SU-DHL-6 (cell line): ENCODE results near the gene RNF113B.

Experiments
- H2AFZ ChIP-seq: fragments of 200-600 bp; sonication (generic); 2 replicates; pipeline ENCODE4 v1.6.1; 2014; ENCODE audit warnings: low read depth, mild to moderate bottlenecking, moderate library complexity, mixed read lengths, antibody characterized with exemption, low read length; ENCODE audit not compliant: severe bottlenecking
- H3F3A ChIP-seq: fragments of 200-600 bp; shearing (Covaris generic); 2 replicates; pipeline ENCODE4 v1.6.0; 2016; ENCODE audit warnings: antibody characterized with exemption, mild to moderate bottlenecking; ENCODE audit not compliant: insufficient read depth
- H3K27ac ChIP-seq: fragments of 200-600 bp; sonication (generic); 2 replicates; pipeline ENCODE4 v1.5.1; 2016; ENCODE audit warnings: low read depth, mild to moderate bottlenecking, low read length, moderate library complexity, mixed read lengths
- H3K27me3 ChIP-seq: fragments of 200-600 bp; sonication (generic), shearing (Covaris generic); 2 replicates; pipeline ENCODE4 v1.6.0; 2014; ENCODE audit warnings: mild to moderate bottlenecking, low read length
- H3K36me3 ChIP-seq: fragments of 200-600 bp; sonication (generic); 2 replicates; pipeline ENCODE4 v1.6.1; 2014; ENCODE audit warnings: mild to moderate bottlenecking, low read length, mixed read lengths
- H3K4me2 ChIP-seq: fragments of 300-600, 200-600 bp; shearing (Covaris generic), sonication (generic); 2 replicates; pipeline ENCODE4 v1.6.0; 2014; ENCODE audit warnings: low read length, low read depth, mild to moderate bottlenecking; ENCODE audit not compliant: poor library complexity, severe bottlenecking
- H3K4me3 ChIP-seq: fragments of 200-600 bp; sonication (generic); 2 replicates; pipeline ENCODE4 v1.5.1; 2014; ENCODE audit warnings: antibody characterized with exemption, low read length, mild to moderate bottlenecking, mixed read lengths; ENCODE audit not compliant: insufficient read depth, poor library complexity, severe bottlenecking
- H3K79me2 ChIP-seq: fragments of 200-600 bp; sonication (generic); 2 replicates; pipeline ENCODE4 v1.6.1; 2014; ENCODE audit warnings: mild to moderate bottlenecking, low read length, moderate library complexity; ENCODE audit not compliant: insufficient read depth
- H3K9ac ChIP-seq: fragments of 200-600 bp; sonication (generic); 2 replicates; pipeline ENCODE4 v1.7.0; 2014; ENCODE audit warnings: mild to moderate bottlenecking, low read length
- H3K9me2 ChIP-seq: fragments of 200-600 bp; sonication (generic); replicated peaks from 2 replicates; pipeline ENCODE4 v1.6.1; 2014; ENCODE audit warnings: low read length; ENCODE audit not compliant: insufficient read depth
- H3K9me3 ChIP-seq: fragments of 200-600 bp; sonication (generic); 2 replicates; pipeline ENCODE4 v1.6.1; 2014; ENCODE audit warnings: low read length, mixed read lengths; ENCODE audit not compliant: insufficient read depth
- H4K20me1 ChIP-seq: fragments of 200-600 bp; sonication (generic); 2 replicates; pipeline ENCODE4 v1.6.1; 2014; ENCODE audit warnings: low read depth, mild to moderate bottlenecking, antibody characterized with exemption, low read length, moderate library complexity, mixed read lengths
- CTCF ChIP-seq: fragments of 200-600 bp; sonication (generic); IDR thresholded peaks from one replicate; pipeline ENCODE4 v1.5.1; 2017; ENCODE audit warnings: antibody characterized with exemption, mild to moderate bottlenecking, low read length, moderate library complexity; ENCODE audit not compliant: insufficient read depth, poor library complexity, severe bottlenecking
- EZH2phosphoT487 ChIP-seq: fragments of 200-600 bp; sonication (generic), shearing (Covaris generic); conservative IDR thresholded peaks from 2 replicates; pipeline ENCODE4 v1.6.1; 2018; ENCODE audit warnings: mild to moderate bottlenecking, antibody characterized with exemption, low read length, moderate library complexity, mixed read lengths

RNF113B gene

GRCh38 chr13:98133946-98134345 lies 43.1 kb downstream of the RNF113B start:
- Histone ChIP-seq H2AFZ (no peak overlapping the region), H3K9me2 (no peaks in the 10 kb centered on the region), H3K4me2 (no peak overlapping the region), H3K36me3 (no peaks in the 10 kb centered on the region), H3K27me3 (no peaks in the 10 kb centered on the region), H3K4me3 (no peak overlapping the region), H3K9me3 (no peaks in the 10 kb centered on the region), H3K9ac (no peak overlapping the region), H3K79me2 (no peaks in the 10 kb centered on the region), H3K27ac (no peak overlapping the region), H3F3A (no peaks in the 10 kb centered on the region), H4K20me1 (no peaks in the 10 kb centered on the region)
- TF ChIP-seq CTCF: no peak
- TF ChIP-seq EZH2phosphoT487: no peak

DNA sequence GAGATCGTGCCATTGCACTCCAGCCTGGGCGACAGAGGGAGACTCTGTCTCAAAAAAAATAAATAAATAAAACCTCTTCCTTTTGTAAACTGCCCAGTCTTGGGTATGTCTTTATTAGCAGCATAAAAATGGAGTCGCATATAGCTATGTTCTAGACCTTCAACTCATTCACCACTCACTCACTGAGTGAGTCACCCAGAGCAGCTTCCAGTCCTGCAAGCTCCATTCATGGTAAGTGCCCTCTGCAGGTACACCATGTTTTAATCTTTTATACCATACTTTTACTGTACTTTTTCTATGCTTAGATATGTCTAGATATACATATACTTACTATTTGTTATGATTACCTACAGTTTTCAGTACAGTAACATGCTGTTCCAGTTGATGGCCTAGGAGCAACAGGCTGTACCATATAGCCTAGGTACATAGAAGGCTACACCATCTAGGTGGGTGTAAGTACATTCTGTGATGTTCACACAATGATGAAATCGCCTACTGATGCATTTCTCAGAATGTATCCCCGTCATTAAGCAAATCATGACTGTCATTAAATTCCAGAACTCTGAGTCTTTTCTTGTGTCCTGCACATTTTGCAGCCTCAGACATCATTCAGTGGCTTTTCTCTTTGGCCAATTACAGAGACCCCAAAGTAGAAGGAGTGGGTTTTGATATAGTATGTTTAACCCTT lies 47.9 kb downstream of the RNF113B start:
- Histone ChIP-seq H3F3A (no peaks in the 10 kb centered on the region), H3K27me3 (no peaks in the 10 kb centered on the region), H3K36me3 (no peaks in the 10 kb centered on the region), H3K79me2 (no peaks in the 10 kb centered on the region), H3K4me3 (no peak overlapping the region), H4K20me1 (no peaks in the 10 kb centered on the region), H2AFZ (no peak overlapping the region), H3K9me2 (no peaks in the 10 kb centered on the region), H3K27ac (no peak overlapping the region), H3K9me3 (no peaks in the 10 kb centered on the region), H3K4me2 (no peak overlapping the region), H3K9ac (no peak overlapping the region)
- TF ChIP-seq CTCF (no peak), EZH2phosphoT487 (no peak)
